SKM-1 treated with dmso at 0.1 percent for 144 hours (cell line): Measurements from ENCODE around the gene OTUD4.
A peak's percentile ranks its signal among the peaks of the same experiment; 100 is the strongest.
"Not testable (repeated sequence)": the region's sequence is repeated elsewhere in the genome, so short reads cannot be mapped to it uniquely, and the experiment has no call there.

Experiments
- DNase-seq: peaks from one replicate; lab custom pipeline; 2025; ENCODE audit not compliant: unreplicated experiment; lab: John Stamatoyannopoulos, UW

Gene OTUD4

GRCh38 chr4:145181091-145181501, 707 bp upstream of the OTUD4 start:
- no peak for DNase-seq

- not testable (repeated sequence) for DNase-seq
Observed at GRCh38 chr4:145179861-145180297, 510 bp downstream of the OTUD4 start.

DNA sequence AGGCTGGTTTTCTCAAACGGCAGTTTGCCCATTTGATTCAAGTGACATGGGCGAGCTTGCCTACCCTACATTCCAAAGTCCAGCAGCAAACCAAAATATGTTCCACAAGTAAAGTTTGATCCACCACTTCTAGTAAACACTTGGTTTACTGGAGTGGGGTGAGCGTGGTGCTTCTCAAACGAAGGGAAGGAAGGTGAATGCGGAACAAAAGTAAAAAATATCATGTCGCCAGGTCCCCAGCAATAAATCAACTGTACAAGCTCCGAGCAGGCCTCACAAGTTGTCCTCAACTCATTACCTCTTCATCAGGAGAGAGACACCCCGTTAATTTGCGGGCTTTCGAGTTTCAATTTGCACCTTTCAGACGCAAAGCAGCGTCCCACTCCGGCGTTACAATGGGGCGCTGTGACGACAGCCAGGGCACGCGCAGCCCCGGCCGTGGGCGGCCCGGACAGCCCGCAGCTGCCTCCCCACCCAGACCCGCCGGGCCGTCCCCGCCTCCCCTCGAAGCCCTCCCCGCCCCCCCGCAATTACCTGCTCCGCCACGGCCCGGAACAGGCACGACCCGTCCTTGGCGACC, 1.0 kb downstream of the OTUD4 start:
- DNase-seq: peak; percentile 33

GRCh38 chr4:145178740-145179280, 1.6 kb downstream of the OTUD4 start:
- DNase-seq: no peak

DNA sequence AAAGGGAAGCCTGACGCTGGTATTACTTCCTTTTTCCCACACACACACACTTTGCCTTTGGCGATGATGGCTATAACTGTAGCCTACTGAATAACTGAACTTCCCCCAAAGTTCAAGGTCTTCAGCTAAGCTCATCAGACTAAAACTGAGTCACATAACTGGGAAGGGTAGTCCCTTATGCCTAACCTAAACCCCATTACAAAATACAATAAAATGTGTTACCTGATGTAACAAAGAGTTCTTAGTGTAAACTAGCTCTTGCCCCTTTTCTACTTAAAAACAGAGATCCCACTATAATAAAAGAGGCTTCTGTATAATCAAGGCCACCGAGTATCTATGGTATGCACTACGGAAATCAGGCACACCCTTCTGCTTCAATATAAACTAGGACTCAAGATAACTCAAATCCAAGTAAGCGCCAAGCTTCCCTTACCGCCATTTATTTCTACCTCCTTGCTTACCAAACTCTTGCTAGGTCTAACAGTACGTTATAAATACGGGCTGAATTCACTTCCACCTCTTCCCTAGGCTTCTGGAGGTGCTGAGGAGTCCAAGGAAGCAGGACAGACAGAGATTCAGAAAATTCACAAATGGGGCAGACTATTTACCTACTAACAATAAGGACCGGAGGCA, 2.4 kb downstream of the OTUD4 start:
- DNase-seq: peak; percentile 65

DNA sequence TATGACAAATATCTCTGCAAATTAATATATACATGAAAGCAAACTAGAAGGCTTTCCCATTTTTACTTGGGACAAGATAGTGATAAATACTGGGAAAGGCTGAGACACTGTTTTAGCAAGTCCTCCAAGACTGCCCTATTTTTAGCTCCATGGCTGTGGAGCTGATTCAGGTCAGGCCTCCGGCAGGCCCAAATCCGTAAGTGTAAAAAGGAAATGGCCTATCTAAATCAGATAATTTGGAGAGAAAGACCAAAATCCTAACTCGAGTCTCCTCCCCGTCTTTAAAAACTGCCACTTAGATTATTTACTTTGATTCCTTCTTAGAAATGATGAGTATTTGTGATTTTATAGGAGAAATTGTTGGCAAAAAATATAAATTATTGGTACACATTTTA, 2.9 kb downstream of the OTUD4 start:
- no peak for DNase-seq

DNA sequence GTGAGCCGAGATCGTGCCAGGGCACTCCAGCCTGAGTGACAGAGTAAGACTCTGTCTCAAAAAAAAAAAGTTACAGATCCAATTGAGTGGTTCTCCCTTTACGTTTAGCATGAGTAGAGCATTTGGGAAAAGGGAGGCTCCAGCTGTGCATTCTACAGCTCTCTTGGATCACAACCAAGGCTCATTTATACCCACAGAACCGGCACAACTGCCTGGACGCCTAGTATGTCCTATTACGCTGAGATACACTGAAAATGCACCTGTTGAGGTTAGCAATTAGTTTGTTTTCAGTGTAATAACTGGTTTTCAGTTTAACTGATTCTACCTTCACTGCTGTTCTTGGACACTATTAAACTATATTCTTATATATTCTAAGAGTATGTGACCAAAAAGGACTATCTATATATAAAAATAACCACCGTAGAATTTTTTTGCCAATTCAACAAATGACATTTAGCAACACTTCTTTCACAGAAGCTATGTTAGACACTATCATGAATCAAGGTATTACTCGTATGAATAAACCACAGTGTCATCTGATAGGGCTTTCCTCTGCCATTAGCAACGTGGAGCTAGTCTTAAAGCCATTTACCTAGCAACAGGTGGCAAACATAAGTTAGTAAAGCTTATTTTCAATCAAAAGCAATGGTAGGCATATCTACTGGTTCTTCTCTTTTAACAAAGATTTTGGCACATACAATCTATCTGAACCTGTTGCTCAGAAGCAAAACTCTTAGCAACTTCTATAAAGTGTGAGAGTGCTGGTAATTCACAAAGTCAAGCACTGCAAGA, 3.6 kb downstream of the OTUD4 start:
- no peak for DNase-seq

DNA sequence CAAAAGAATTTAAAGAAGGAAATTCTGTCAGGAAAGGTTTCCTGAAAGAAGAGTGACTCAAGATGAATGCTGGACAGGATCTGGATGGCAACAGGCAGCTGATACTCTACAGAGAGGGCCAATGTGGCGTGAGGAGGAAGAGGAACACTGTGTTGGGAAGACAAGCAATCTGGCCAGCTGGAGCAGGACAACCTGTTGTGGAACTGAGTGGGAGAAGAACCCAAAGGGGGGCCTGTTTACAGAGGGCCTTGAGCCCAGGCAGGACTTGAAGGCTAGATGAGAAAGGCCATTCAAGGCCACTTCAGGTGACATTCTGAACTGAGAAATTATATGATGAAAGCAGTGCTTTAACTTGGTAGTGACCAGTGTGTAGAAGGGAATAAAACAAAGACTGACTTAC, 8.5 kb downstream of the OTUD4 start:
- no peak for DNase-seq

- no peak for DNase-seq
Observed at GRCh38 chr4:145170223-145170622, 10.2 kb downstream of the OTUD4 start.

- DNase-seq: no peak
Observed at GRCh38 chr4:145168581-145169187, 11.7 kb downstream of the OTUD4 start.

DNA sequence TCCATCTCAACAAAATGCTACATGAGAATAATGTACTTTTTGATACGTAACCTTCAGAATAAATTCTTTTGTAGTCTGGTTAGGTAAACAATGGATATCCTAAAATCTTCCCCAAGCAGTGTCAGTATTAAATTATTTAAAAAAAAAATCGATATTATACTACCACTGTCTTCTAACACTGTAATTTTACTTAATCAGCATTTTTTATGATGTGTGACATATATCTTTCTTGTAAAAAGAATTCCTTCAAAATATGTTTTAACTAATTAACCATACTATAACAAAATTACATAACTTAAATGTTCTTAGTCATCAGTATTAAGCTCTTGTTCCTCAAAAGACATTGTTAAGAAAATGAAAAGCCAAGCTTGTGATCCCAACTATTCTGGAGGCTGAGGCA, 12.5 kb downstream of the OTUD4 start:
- DNase-seq: no peak

GRCh38 chr4:145161549-145161948, 18.8 kb downstream of the OTUD4 start:
- no peak for DNase-seq

- no peak for DNase-seq
Observed at GRCh38 chr4:145156986-145157385, 23.4 kb downstream of the OTUD4 start.

DNA sequence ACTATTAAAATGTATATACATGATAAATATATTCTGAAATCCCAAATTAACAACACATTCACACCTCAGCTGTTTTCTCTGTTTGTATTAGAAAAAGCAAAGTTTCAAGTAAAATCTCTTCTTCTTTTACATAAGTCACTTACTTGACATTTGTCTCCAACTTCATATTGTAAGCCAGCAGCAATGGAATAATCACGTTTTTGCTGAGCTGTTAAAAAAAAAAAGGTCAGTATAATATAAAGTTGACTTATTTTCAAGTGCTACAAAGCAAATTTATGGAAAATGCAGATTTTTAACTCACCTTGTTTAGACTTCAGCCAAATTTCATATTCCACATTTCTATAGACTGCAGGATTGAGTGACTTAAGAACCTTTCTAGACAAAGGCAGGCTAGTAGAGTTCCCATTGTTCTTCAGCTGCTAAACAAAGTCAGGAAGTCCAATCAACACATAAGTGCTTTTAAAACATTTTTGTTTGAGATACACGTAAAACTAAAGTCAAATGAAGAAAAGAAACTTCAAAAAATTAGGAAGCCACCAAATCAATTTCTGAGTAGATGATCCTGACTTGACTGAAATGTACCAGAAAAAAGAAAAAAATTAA, 25.0 kb downstream of the OTUD4 start:
- DNase-seq: no peak

DNA sequence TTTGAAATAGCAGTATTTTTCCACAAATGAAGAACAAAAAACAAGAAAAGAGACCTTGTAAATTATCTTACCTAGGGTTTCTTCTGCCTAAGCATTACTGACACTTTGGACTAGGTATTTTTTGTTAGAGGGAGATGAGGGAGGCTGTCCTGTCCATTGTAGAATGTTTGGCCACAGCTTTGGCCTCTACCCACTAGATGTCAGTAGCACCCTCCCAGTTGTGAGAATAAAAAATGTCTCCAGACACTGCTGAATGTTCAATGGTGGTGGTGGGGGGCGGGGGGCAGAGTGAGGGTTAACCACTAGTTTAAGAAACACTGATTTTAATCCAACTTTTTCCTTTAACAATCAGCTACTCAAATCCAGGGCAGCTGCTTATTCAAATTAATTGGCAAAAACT, 25.8 kb downstream of the OTUD4 start:
- DNase-seq: no peak

GRCh38 chr4:145153904-145154298, 26.5 kb downstream of the OTUD4 start:
- DNase-seq: no peak

DNA sequence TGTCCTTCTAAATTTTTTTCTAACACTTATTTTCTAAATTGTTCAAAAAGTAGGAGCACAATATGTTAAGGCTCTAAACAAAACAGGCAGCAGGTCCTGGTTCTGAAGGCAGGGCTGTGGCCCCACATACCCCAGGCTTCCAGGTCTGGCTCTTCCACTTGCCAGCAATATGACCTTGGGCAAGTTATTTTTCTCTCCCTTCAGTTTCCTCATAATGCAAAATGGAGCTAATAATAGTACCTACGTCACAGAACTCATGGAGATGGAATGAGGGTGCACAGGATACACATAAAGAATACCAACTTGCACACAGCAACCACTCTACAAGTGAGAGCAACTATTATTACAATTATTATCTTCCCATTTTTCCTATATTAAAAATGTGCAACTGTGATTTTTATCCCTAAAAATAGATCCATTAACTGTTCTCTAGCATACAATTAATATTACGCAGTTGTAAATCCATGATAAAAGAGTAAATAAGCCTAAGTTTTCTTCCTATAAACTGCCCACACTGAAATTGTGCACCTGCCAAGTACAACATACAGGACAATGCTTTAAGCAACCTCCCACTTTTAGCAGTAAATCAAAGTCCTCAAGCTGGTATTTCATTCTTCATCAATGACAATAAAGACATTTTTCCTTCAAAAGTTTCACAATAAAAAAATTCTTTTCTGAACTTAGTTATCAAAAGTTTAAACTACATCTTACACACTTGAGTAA, 27.0 kb downstream of the OTUD4 start:
- no peak for DNase-seq

GRCh38 chr4:145148980-145149379, 31.4 kb downstream of the OTUD4 start:
- no peak for DNase-seq

GRCh38 chr4:145136219-145136618, 44.2 kb downstream of the OTUD4 start:
- not testable (repeated sequence) for DNase-seq

- no peak for DNase-seq
Observed at GRCh38 chr4:145132511-145133098, 47.8 kb downstream of the OTUD4 start.
